ENCODE results near the gene USP5. TPM values are rescaled to one million over a fixed set of nuclear protein-coding genes. Genes with fewer than 3 reads are reported as not detected.

Gene USP5
- total and polyA plus RNA-seq, 2 of the 8 experiments (the other 6 are each of a cell fraction or from before 2014, with no cell fraction given): 66.5 to 148 TPM

- Histone ChIP-seq H2BK20ac (ENCODE audit: low read length) (no peak overlapping the region), H2BK12ac (ENCODE audit: low read depth, low read length) (no peak overlapping the region), H2BK15ac (ENCODE audit: low read length) (no peak overlapping the region), H3K36me3 (ENCODE audit: control insufficient read depth in 2 of 4, insufficient read depth in 4 of 4, low read length in 3 of 4) (peaks cover 12 to 44% (median 33%) of the 10 kb centered on the region in 4 experiments; a peak in 7 of 8 replicates), H3K18ac (ENCODE audit: extremely low read depth, low read length) (no peak overlapping the region), H2BK5ac (ENCODE audit: low read depth, low read length) (no peak overlapping the region), H3K9me3 (ENCODE audit: insufficient read depth in 2 of 2, low read depth in 1 of 2, low read length in 1 of 2) (no peaks in the 10 kb centered on the region), H4K20me1 (replicated peaks in 1 of 2; ENCODE audit: control insufficient read depth in 1 of 2, insufficient read depth in 2 of 2, low read length in 2 of 2) (peaks cover 0 to 3% of the 10 kb centered on the region in 2 experiments), H3K56ac (replicated peaks; ENCODE audit: insufficient read length, low read depth, low read length) (no peak overlapping the region), H3K4me3 (ENCODE audit: extremely low read depth in 1 of 4, insufficient read depth in 2 of 4, low read depth in 3 of 4, low read length in 4 of 4) (no peak overlapping the region), H3K27ac (ENCODE audit: low read depth, low read length) (no peak overlapping the region), H4K8ac (ENCODE audit: extremely low read depth, insufficient read depth, low read length) (no peak overlapping the region), H4K91ac (replicated peaks; ENCODE audit: insufficient read length, low read length) (no peak overlapping the region), H3K4me2 (ENCODE audit: insufficient read depth in 1 of 2, low read depth in 2 of 2, low read length in 2 of 2) (no peak overlapping the region), H3K4ac (replicated peaks; ENCODE audit: insufficient read length, low read depth, low read length) (no peak overlapping the region), H3K23ac (ENCODE audit: insufficient read length) (no peak overlapping the region), H3K9ac (replicated peaks in 1 of 4; ENCODE audit: extremely low read depth in 1 of 4, low read depth in 3 of 4, low read length in 3 of 4) (no peak overlapping the region), H3K79me2 (ENCODE audit: control insufficient read depth in 1 of 2, insufficient read depth in 2 of 2, low read length in 2 of 2) (peaks cover 0 to 25% of the 10 kb centered on the region in 2 experiments; a peak in 2 of 4 replicates), H3K23me2 (ENCODE audit: low read depth, low read length) (peaks cover 13% of the 10 kb centered on the region), H2AK5ac (ENCODE audit: low read depth, low read length) (no peak overlapping the region), H4K5ac (ENCODE audit: insufficient read length, low read depth, low read length) (no peak overlapping the region), H2BK120ac (replicated peaks; ENCODE audit: low read depth, low read length) (no peak overlapping the region), H3K4me1 (replicated peaks in 1 of 4; ENCODE audit: control insufficient read depth in 3 of 4, insufficient read depth in 4 of 4, low read length in 3 of 4) (peaks cover 0 to 14% (median 3%) of the 10 kb centered on the region in 4 experiments; a peak in 5 of 7 replicates), H3K27me3 (replicated peaks in 1 of 4; ENCODE audit: control insufficient read depth in 3 of 4, extremely low read depth in 1 of 4, insufficient read depth in 3 of 4, low read length in 3 of 4) (no peaks in the 10 kb centered on the region), H2AFZ (ENCODE audit: low read length) (no peak overlapping the region), H3K14ac (ENCODE audit: insufficient read length) (no peak overlapping the region), H3K79me1 (ENCODE audit: low read depth, low read length) (peaks cover 2% of the 10 kb centered on the region)
- ChIA-PET POLR2A (ENCODE audit: partially characterized antibody) (interaction anchor here (0.9 to 25.7 kb wide), 3 partner anchors 18 to 90 kb away, joined by 3 to 588 read pairs (median 388); partner anchors contain the start of genes GNB3, GPR162, P3H3 and SPSB2), CTCF (ENCODE audit: partially characterized antibody) (interaction anchor here (1.1 to 19.8 kb wide), 4 partner anchors 16 to 295 kb away, joined by 3 to 292 read pairs (median 7); partner anchors contain the start of genes GNB3, P3H3 and SPSB2)
- 87% methylated on average over 2 of the region's 2 CpGs; no CpG with 5 or more reads in 1 of the 2 experiments for WGBS, 2 experiments (ENCODE audit: extremely low coverage in 1 of 2, insufficient coverage in 1 of 2, insufficient read length in 1 of 2, insufficient replicate concordance in 2 of 2, low coverage in 1 of 2, low lambda C conversion rate in 2 of 2, missing lambda C conversion rate in 1 of 2)
- DNase-seq (ENCODE audit: low read depth in 1 of 2, low spot score in 2 of 2) (no peak), FAIRE-seq (no peak)
- TF ChIP-seq EGR1 (IDR thresholded peaks at IDR 0.05; ENCODE audit: borderline replicate concordance, low read depth, low read length) (no peak), ASH2L (IDR thresholded peaks at IDR 0.05; ENCODE audit: low read length) (no peak), FOSL1 (IDR thresholded peaks at IDR 0.05; ENCODE audit: insufficient read depth, low read depth, low read length) (no peak), HDAC2 (IDR thresholded peaks at IDR 0.05; ENCODE audit: borderline replicate concordance in 1 of 2, low read depth in 2 of 2, low read length in 2 of 2) (no peak), SIN3A (conservative IDR thresholded peaks at IDR 0.05 in 1 of 2, IDR thresholded peaks at IDR 0.05 in 1 of 2; ENCODE audit: low read depth in 1 of 2, low read length in 2 of 2) (no peak), CEBPB (IDR thresholded peaks at IDR 0.05; ENCODE audit: low read depth, low read length) (no peak), TCF12 (IDR thresholded peaks at IDR 0.05; ENCODE audit: low read depth, low read length) (no peak), SIRT6 (IDR thresholded peaks at IDR 0.05; ENCODE audit: low read length) (no peak), JUN (IDR thresholded peaks at IDR 0.05; ENCODE audit: low read depth, low read length) (no peak), POLR2A (IDR thresholded peaks at IDR 0.05; ENCODE audit: control extremely low read depth in 1 of 2, low read depth in 2 of 2, low read length in 2 of 2) (no peak), SAP30 (IDR thresholded peaks at IDR 0.05; ENCODE audit: insufficient read depth, insufficient replicate concordance, low read length) (no peak), CBX5 (IDR thresholded peaks at IDR 0.05; ENCODE audit: low read depth, low read length) (no peak), CTBP2 (IDR thresholded peaks at IDR 0.05; ENCODE audit: borderline replicate concordance, insufficient read depth, insufficient read length, low read length) (no peak), SP1 (IDR thresholded peaks at IDR 0.05; ENCODE audit: low read depth, low read length) (no peak)
Observed at GRCh38 chr12:6849427-6849826, 2.5 kb upstream of the USP5 start.

Data from H1 (cell line).